Upper lobe of left lung (tissue), 4 donors: ENCODE results near the gene OR5H14.

Source experiments
- EP300 ChIP-seq, 4 donors: sonication (generic); formaldehyde crosslinking; IDR thresholded peaks; one replicate each; pipeline ENCODE4 v1.5.1; 2017; ENCODE audit warnings: antibody characterized with exemption in 4 of 4, control low read depth in 2 of 4
- POLR2A ChIP-seq, 4 donors: fragments of 450-650 bp; IDR thresholded peaks; one replicate each; pipeline ENCODE4 v1.5.1; 2016 to 2017; ENCODE audit warnings: antibody characterized with exemption in 4 of 4, mild to moderate bottlenecking in 2 of 4
- POLR2AphosphoS5 ChIP-seq, 2 donors: sonication (generic); formaldehyde crosslinking; IDR thresholded peaks; one replicate each; pipeline ENCODE4 v1.5.1; 2017; ENCODE audit warnings: antibody characterized with exemption in 2 of 2
- TF ChIP-seq, protein P1 (sequence below), 6 experiments: fragments of 450-650 bp in 4 of 6; fragments of 200-600 bp in 2 of 6; sonication (generic) in 2 of 6; IDR thresholded peaks; one replicate each; pipeline ENCODE4 v1.5.1; 2016 to 2019; ENCODE audit warnings: antibody characterized with exemption in 6 of 6

DNA sequence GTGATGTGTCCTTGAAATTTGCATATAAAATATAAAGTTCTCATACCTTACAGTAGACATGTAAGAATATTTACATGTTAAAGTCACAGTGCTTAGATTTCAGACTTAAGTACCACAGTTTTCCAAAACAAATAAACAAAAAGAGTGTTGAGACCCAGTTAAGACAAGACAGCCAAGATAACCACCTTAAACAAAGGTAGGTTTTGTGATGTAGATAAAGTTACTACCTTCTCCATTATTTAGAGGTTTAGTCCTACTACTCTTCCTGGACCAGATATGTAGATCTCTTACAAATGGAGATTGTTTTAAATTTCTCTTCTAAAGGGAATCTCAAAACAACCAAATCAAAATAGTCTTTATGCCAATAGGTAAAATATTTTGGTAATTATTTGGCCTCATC lies 34.9 kb downstream of the OR5H14 start:
- TF ChIP-seq, protein P1, sequence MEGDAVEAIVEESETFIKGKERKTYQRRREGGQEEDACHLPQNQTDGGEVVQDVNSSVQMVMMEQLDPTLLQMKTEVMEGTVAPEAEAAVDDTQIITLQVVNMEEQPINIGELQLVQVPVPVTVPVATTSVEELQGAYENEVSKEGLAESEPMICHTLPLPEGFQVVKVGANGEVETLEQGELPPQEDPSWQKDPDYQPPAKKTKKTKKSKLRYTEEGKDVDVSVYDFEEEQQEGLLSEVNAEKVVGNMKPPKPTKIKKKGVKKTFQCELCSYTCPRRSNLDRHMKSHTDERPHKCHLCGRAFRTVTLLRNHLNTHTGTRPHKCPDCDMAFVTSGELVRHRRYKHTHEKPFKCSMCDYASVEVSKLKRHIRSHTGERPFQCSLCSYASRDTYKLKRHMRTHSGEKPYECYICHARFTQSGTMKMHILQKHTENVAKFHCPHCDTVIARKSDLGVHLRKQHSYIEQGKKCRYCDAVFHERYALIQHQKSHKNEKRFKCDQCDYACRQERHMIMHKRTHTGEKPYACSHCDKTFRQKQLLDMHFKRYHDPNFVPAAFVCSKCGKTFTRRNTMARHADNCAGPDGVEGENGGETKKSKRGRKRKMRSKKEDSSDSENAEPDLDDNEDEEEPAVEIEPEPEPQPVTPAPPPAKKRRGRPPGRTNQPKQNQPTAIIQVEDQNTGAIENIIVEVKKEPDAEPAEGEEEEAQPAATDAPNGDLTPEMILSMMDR (IDR thresholded peaks at IDR 0.05), result no peak
- TF ChIP-seq EP300 (IDR thresholded peaks at IDR 0.05) (no peak), POLR2AphosphoS5 (IDR thresholded peaks at IDR 0.05) (no peak), POLR2A (IDR thresholded peaks at IDR 0.05) (no peak)
